IMR-90 (cell line): Measurements from ENCODE around the gene GAS7.

ENCODE experiments used
- BHLHE40 ChIP-seq: fragments of 150-350 bp; IDR thresholded peaks from 2 replicates; pipeline ENCODE4 v1.6.1; 2016; ENCODE audit warnings: mild to moderate bottlenecking, low read depth, low read length
- CEBPB ChIP-seq: IDR thresholded peaks from 2 replicates; pipeline ENCODE4 v1.6.1; 2012; ENCODE audit warnings: low read depth, low read length, improper control_type of control experiment
- CTCF ChIP-seq: conservative IDR thresholded peaks from 2 replicates; pipeline ENCODE4 v1.5.1; 2012; ENCODE audit warnings: mild to moderate bottlenecking, low read depth, low read length, improper control_type of control experiment
- ELK1 ChIP-seq: fragments of 150-350 bp; IDR thresholded peaks from 2 replicates; pipeline ENCODE4 v1.6.1; 2016; ENCODE audit warnings: low read depth, mild to moderate bottlenecking, low read length, moderate library complexity, borderline replicate concordance
- MAFK ChIP-seq: IDR thresholded peaks from 2 replicates; pipeline ENCODE4 v1.6.1; 2012; ENCODE audit warnings: low read depth, low read length, improper control_type of control experiment
- POLR2A ChIP-seq: IDR thresholded peaks from 2 replicates; pipeline ENCODE4 v1.6.1; 2012; ENCODE audit warnings: mild to moderate bottlenecking, low read depth, low read length
- RFX5 ChIP-seq: IDR thresholded peaks from 2 replicates; pipeline ENCODE4 v1.8.0; 2012; ENCODE audit warnings: low read depth, mild to moderate bottlenecking, low read length, moderate library complexity
- SMC3 ChIP-seq: fragments of 150-350 bp; IDR thresholded peaks from 2 replicates; pipeline ENCODE4 v1.6.1; 2016; ENCODE audit warnings: low read depth, mild to moderate bottlenecking, antibody characterized with exemption, low read length, moderate library complexity

GRCh38 chr17:10070690-10071089 lies 127.7 kb downstream of the GAS7 start:
- TF ChIP-seq CTCF (no peak), POLR2A (no peak), CEBPB (no peak), SMC3 (no peak), RFX5 (no peak), ELK1 (no peak), MAFK (no peak), BHLHE40 (no peak)
